Testis (tissue), 2 donors: ENCODE measurements around the gene DNAJC22.

ENCODE experiments used
- CTCF ChIP-seq, 3 experiments: fragments of 450-650 bp in 2 of 3; fragments of 200-600 bp in 1 of 3; sonication (generic) in 1 of 3; IDR thresholded peaks; one replicate each; pipeline ENCODE4 v1.5.1; 2016 to 2019; ENCODE audit warnings: antibody characterized with exemption in 3 of 3, mild to moderate bottlenecking in 2 of 3, moderate library complexity in 1 of 3
- POLR2A ChIP-seq: fragments of 450-650 bp; IDR thresholded peaks from one replicate; pipeline ENCODE4 v1.6.1; 2017; ENCODE audit warnings: antibody characterized with exemption, mild to moderate bottlenecking, moderate library complexity

- TF ChIP-seq CTCF (IDR thresholded peaks at IDR 0.05), result no peak
- no peak for TF ChIP-seq POLR2A
Observed at GRCh38 chr12:49365542-49365941, 18.9 kb downstream of the DNAJC22 start.
